WTC11 (cell line): ENCODE data around the gene MMP7. TPM values are rescaled to one million over a fixed set of nuclear protein-coding genes. Genes with fewer than 3 reads are reported as not detected.

ENCODE experiments used
- ATAC-seq: fragments of 200-7000 bp; cut with Tn5 transposase; 2 replicates; pipeline ENCODE4 v1.10.0; 2021; ENCODE audit warnings: mild to moderate bottlenecking, moderate library complexity
- CTCF ChIA-PET: fragments of 300-600 bp; sonication (Branson Sonifier 250); formaldehyde crosslinking; loops from one replicate; lab custom pipeline; 2021; ENCODE audit warnings: antibody characterized with exemption; lab: Charles Lee
- POLR2A ChIA-PET: fragments of 350-600 bp; sonication (Branson Sonifier 250); formaldehyde crosslinking; loops from one replicate; lab custom pipeline; 2021; ENCODE audit warnings: antibody characterized with exemption; lab: Charles Lee
- DNase-seq: peaks from one replicate; pipeline ENCODE4 v3.0.0; 2021; ENCODE audit warnings: low spot score
- H3K27ac Mint-ChIP-seq: 2 replicates; pipeline ENCODE4 v1.8.0; 2021; ENCODE audit warnings: mixed read lengths
- H3K27me3 Mint-ChIP-seq: 2 replicates; pipeline ENCODE4 v1.8.0; 2021; ENCODE audit warnings: low read depth, mild to moderate bottlenecking, moderate library complexity, mixed read lengths
- H3K36me3 Mint-ChIP-seq: 2 replicates; pipeline ENCODE4 v1.8.0; 2021; ENCODE audit warnings: mixed read lengths
- H3K4me1 Mint-ChIP-seq: 2 replicates; pipeline ENCODE4 v1.8.0; 2022; ENCODE audit warnings: mixed read lengths
- H3K4me3 Mint-ChIP-seq: 2 replicates; pipeline ENCODE4 v1.8.0; 2021; ENCODE audit warnings: mild to moderate bottlenecking, moderate library complexity, mixed read lengths
- H3K9me3 Mint-ChIP-seq: 2 replicates; pipeline ENCODE4 v1.8.0; 2021; ENCODE audit warnings: mixed read lengths
- AFF4 ChIP-seq: sonication (generic); formaldehyde crosslinking; IDR thresholded peaks from 2 replicates; pipeline ENCODE4 v1.8.1; 2023; ENCODE audit warnings: mild to moderate bottlenecking, missing genetic modification reagents, borderline replicate concordance
- AR ChIP-seq: fragments of 250-450 bp; sonication (Bioruptor Pico); IDR thresholded peaks from 2 replicates; pipeline ENCODE4 v1.9.0; 2021; ENCODE audit warnings: mild to moderate bottlenecking
- ERG ChIP-seq: fragments of 250-450 bp; sonication (Bioruptor Pico); IDR thresholded peaks from 2 replicates; pipeline ENCODE4 v1.8.0; 2021; ENCODE audit warnings: mild to moderate bottlenecking
- FOXP1 ChIP-seq: sonication (generic); formaldehyde crosslinking; IDR thresholded peaks from 2 replicates; pipeline ENCODE4 v1.8.0; 2022; ENCODE audit warnings: missing genetic modification reagents, mild to moderate bottlenecking, moderate library complexity, borderline replicate concordance
- GTF2I ChIP-seq: fragments of 250-450 bp; sonication (Bioruptor Pico); conservative IDR thresholded peaks from 2 replicates; pipeline ENCODE4 v1.4.0; 2021; ENCODE audit warnings: mild to moderate bottlenecking
- IRF2 ChIP-seq: sonication (generic); formaldehyde crosslinking; IDR thresholded peaks from 2 replicates; pipeline ENCODE4 v1.8.0; 2022; ENCODE audit warnings: low read depth, missing genetic modification reagents, borderline replicate concordance
- JUN ChIP-seq: sonication (generic); formaldehyde crosslinking; IDR thresholded peaks from 2 replicates; pipeline ENCODE4 v1.8.0; 2023; ENCODE audit warnings: mild to moderate bottlenecking, missing genetic modification reagents
- NFE2L1 ChIP-seq: sonication (generic); formaldehyde crosslinking; IDR thresholded peaks from 2 replicates; pipeline ENCODE4 v1.8.1; 2023; ENCODE audit warnings: missing genetic modification reagents
- NFYB ChIP-seq: sonication (generic); formaldehyde crosslinking; conservative IDR thresholded peaks from 2 replicates; pipeline ENCODE4 v1.8.0; 2022; ENCODE audit warnings: low read depth, missing genetic modification reagents
- NR3C1 ChIP-seq: sonication (generic); formaldehyde crosslinking; conservative IDR thresholded peaks from 2 replicates; pipeline ENCODE4 v1.8.1; 2023; ENCODE audit warnings: low read depth, mild to moderate bottlenecking, missing genetic modification reagents
- PRDM15 ChIP-seq: sonication (generic); formaldehyde crosslinking; IDR thresholded peaks from 2 replicates; pipeline ENCODE4 v1.8.0; 2022; ENCODE audit warnings: missing genetic modification reagents
- SOX15 ChIP-seq: fragments of 250-450 bp; sonication (Bioruptor Pico); IDR thresholded peaks from 2 replicates; pipeline ENCODE4 v1.9.0; 2021; ENCODE audit warnings: mild to moderate bottlenecking
- TP53 ChIP-seq: sonication (generic); formaldehyde crosslinking; IDR thresholded peaks from 2 replicates; pipeline ENCODE4 v1.8.1; 2023; ENCODE audit warnings: mild to moderate bottlenecking, missing genetic modification reagents
- ZNF317 ChIP-seq: sonication (generic); formaldehyde crosslinking; IDR thresholded peaks from 2 replicates; pipeline ENCODE4 v1.8.1; 2023; ENCODE audit warnings: low read depth, mild to moderate bottlenecking, moderate library complexity, missing genetic modification reagents, borderline replicate concordance
- ZNF396 ChIP-seq: fragments of 250-450 bp; sonication (Bioruptor Pico); IDR thresholded peaks from 2 replicates; pipeline ENCODE4 v1.8.0; 2021; ENCODE audit warnings: mild to moderate bottlenecking, moderate library complexity, borderline replicate concordance
- total RNA-seq: library from RNA; stranded (reverse); gene quantifications from 3 replicates; pipeline ENCODE4 v1.2.3, GENCODE V29; 2021

The MMP7 gene
- total RNA-seq, 1 experiment from 2014 or later = 0.50 TPM

- peaks cover 7% of the 10 kb centered on the region for H3K4me1 Mint-ChIP-seq
- no peaks in the 10 kb centered on the region for H3K27me3 Mint-ChIP-seq
- no peaks in the 10 kb centered on the region for H3K36me3 Mint-ChIP-seq
- H3K4me3 Mint-ChIP-seq = no peak overlapping the region
- CTCF ChIA-PET = no interaction called here
- DNase-seq = no peak
- H3K27ac Mint-ChIP-seq = no peak overlapping the region
- no peaks in the 10 kb centered on the region; the same call in 1 of the 2 replicates for H3K9me3 Mint-ChIP-seq
- POLR2A ChIA-PET = no interaction called here
- TF ChIP-seq GTF2I (no peak), ZNF317 (CRISPR knock-in tag) (no peak), ERG (CRISPR knock-in tag) (no peak)
- ATAC-seq = no peak
Observed at GRCh38 chr11:102544594-102544993, 14.0 kb upstream of the MMP7 start.

GRCh38 chr11:102539567-102539966 is 9.0 kb upstream of the MMP7 start:
- CTCF ChIA-PET = interaction anchor here (1.0 to 1.4 kb wide), 4 partner anchors 21 to 149 kb away, joined by 3 to 5 read pairs (median 4); no protein-coding TSS in a partner anchor
- H3K4me3 Mint-ChIP-seq = no peak overlapping the region
- no peaks in the 10 kb centered on the region for H3K27me3 Mint-ChIP-seq
- DNase-seq = no peak
- POLR2A ChIA-PET = no interaction called here
- H3K27ac Mint-ChIP-seq = no peak overlapping the region
- peaks cover 4% of the 10 kb centered on the region for H3K9me3 Mint-ChIP-seq
- peak; percentile 68 for ATAC-seq
- no peaks in the 10 kb centered on the region for H3K36me3 Mint-ChIP-seq
- TF ChIP-seq JUN (CRISPR knock-in tag) (no peak), NFE2L1 (no peak), ERG (CRISPR knock-in tag) (no peak)
- peaks cover 11% of the 10 kb centered on the region for H3K4me1 Mint-ChIP-seq

GRCh38 chr11:102538932-102539331 is 8.4 kb upstream of the MMP7 start:
- peak; percentile 18; the same call in 1 of the 2 replicates for ATAC-seq
- Mint-ChIP-seq H3K9me3 (peaks cover 4% of the 10 kb centered on the region), H3K27me3 (no peaks in the 10 kb centered on the region), H3K4me3 (no peak overlapping the region), H3K27ac (no peak overlapping the region), H3K4me1 (peaks cover 11% of the 10 kb centered on the region), H3K36me3 (no peaks in the 10 kb centered on the region)
- no peak for DNase-seq
- ChIA-PET POLR2A (no interaction called here), CTCF (interaction anchor here (1.0 to 1.4 kb wide), 4 partner anchors 20 to 148 kb away, joined by 3 to 5 read pairs (median 4); no protein-coding TSS in a partner anchor)
- no peak for TF ChIP-seq SOX15
- no peak for TF ChIP-seq AR (CRISPR knock-in tag)
- TF ChIP-seq PRDM15 = no peak
- TF ChIP-seq TP53 (CRISPR knock-in tag) = no peak
- TF ChIP-seq NR3C1 (CRISPR knock-in tag) = no peak
- TF ChIP-seq ZNF396 = no peak
- TF ChIP-seq NFYB (CRISPR knock-in tag) = no peak
- no peak for TF ChIP-seq IRF2 (CRISPR knock-in tag)
- no peak for TF ChIP-seq JUN (CRISPR knock-in tag)
- no peak for TF ChIP-seq ERG (CRISPR knock-in tag)
- TF ChIP-seq FOXP1 (CRISPR knock-in tag) = no peak
- no peak for TF ChIP-seq AFF4 (CRISPR knock-in tag)
